Body of pancreas (tissue), 4 donors: ENCODE data around the gene ANKRD66. TPM values are rescaled to one million over a fixed set of nuclear protein-coding genes. Genes with fewer than 3 reads are reported as not detected.

ENCODE experiments used
- ATAC-seq: fragments of 150-250 bp; one replicate; pipeline ENCODE4 v1.9.1; 2016
- DNase-seq, 4 donors: peaks; one replicate each; pipeline ENCODE4 v3.0.0-alpha.2; 2019
- H3K27ac ChIP-seq, 4 donors: fragments of 200-600 bp; sonication (generic); 1 replicate in 3 of 4; 2 replicates in 1 of 4; pipeline versions ENCODE4 v1.5.1 to v1.6.1; 2016 to 2019; ENCODE audit warnings: mild to moderate bottlenecking in 1 of 4, mixed read lengths in 1 of 4, moderate library complexity in 1 of 4
- H3K27me3 ChIP-seq, 2 donors: fragments of 200-600 bp; sonication (generic); one replicate each; pipeline ENCODE4 v1.6.0; 2016; ENCODE audit warnings: mild to moderate bottlenecking in 1 of 2
- H3K36me3 ChIP-seq, 2 donors: fragments of 200-600 bp; sonication (generic); replicated peaks in 1 of 2; 2 replicates each; pipeline ENCODE4 v1.5.1; 2016; ENCODE audit warnings: low read depth in 2 of 2; ENCODE audit not compliant: insufficient read depth in 1 of 2
- H3K4me1 ChIP-seq: fragments of 200-600 bp; sonication (generic); one replicate; pipeline ENCODE4 v1.6.0; 2016
- H3K4me3 ChIP-seq, 2 donors: fragments of 200-600 bp; sonication (generic); 1 replicate in 1 of 2; 2 replicates in 1 of 2; pipeline ENCODE4 v1.5.1; 2016 to 2019
- H3K9me3 ChIP-seq, 3 donors: fragments of 200-600 bp; sonication (generic); 1 replicate in 2 of 3; 2 replicates in 1 of 3; pipeline ENCODE4 v1.5.1; 2016
- POLR2A ChIP-seq, 3 donors: fragments of 450-650 bp; IDR thresholded peaks; one replicate each; pipeline ENCODE4 v1.6.1; 2016; ENCODE audit warnings: antibody characterized with exemption in 3 of 3, mild to moderate bottlenecking in 2 of 3
- WGBS, 2 donors: methylation state at CpG; one replicate each; pipeline ENCODE4 v1.1.5; 2017; 5-methylcytosine and 5-hydroxymethylcytosine counted together
- intact Hi-C: fragments of 100-400 bp; cut with DNase I; formaldehyde crosslinking; loops from one replicate; pipeline ENCODE4 v1.15.1; 2023
- total RNA-seq, 2 donors: library from RNA; depleted of rRNA; stranded (reverse); fragments of >200 nt; gene quantifications; one replicate each; pipeline ENCODE4 v1.1.0, GENCODE V29; 2016
- TF ChIP-seq, protein P1 (sequence below), 7 experiments: fragments of 450-650 bp in 4 of 7; fragments of 200-600 bp in 3 of 7; sonication (generic) in 3 of 7; IDR thresholded peaks; one replicate each; pipeline ENCODE4 v1.5.1; 2016 to 2019; ENCODE audit warnings: antibody characterized with exemption in 7 of 7

Gene ANKRD66
- total RNA-seq, 2 donors from 2014 or later, result not detected

DNA sequence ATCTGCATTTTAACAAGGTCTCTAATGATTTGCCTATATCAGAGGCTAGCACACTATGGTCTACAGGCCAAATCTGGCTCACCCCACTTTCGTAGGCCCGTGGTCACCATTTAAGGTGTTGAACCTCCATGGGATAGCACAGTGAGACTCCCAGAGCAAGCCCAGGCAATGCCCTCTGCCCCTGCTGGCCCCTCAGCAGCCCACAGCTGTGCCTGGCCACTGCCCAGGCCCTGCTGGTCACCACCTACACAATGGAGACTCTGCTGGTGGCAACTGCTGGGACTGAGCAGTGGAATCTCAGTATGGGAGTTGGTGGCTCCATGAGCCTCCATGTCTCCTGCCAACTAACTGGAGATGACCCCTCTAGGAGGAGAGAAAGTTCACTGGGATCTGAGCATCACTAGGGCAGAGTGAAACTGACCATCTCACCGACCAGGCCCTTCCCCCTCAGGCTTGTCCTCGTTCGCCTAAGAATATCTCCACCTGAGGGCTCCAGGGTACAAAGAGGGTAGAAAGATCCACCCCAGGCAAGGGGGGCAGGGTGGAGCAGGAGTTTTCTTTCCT lies 2.3 kb downstream of the ANKRD66 start:
- TF ChIP-seq POLR2A (IDR thresholded peaks at IDR 0.05), result no peak
- TF ChIP-seq, protein P1, sequence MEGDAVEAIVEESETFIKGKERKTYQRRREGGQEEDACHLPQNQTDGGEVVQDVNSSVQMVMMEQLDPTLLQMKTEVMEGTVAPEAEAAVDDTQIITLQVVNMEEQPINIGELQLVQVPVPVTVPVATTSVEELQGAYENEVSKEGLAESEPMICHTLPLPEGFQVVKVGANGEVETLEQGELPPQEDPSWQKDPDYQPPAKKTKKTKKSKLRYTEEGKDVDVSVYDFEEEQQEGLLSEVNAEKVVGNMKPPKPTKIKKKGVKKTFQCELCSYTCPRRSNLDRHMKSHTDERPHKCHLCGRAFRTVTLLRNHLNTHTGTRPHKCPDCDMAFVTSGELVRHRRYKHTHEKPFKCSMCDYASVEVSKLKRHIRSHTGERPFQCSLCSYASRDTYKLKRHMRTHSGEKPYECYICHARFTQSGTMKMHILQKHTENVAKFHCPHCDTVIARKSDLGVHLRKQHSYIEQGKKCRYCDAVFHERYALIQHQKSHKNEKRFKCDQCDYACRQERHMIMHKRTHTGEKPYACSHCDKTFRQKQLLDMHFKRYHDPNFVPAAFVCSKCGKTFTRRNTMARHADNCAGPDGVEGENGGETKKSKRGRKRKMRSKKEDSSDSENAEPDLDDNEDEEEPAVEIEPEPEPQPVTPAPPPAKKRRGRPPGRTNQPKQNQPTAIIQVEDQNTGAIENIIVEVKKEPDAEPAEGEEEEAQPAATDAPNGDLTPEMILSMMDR (IDR thresholded peaks at IDR 0.05), result no peak
- Histone ChIP-seq H3K4me3 (no peak overlapping the region), H3K9me3 (no peaks in the 10 kb centered on the region), H3K36me3 (no peaks in the 10 kb centered on the region), H3K27me3 (no peaks in the 10 kb centered on the region), H3K4me1 (no peaks in the 10 kb centered on the region), H3K27ac (no peak overlapping the region)
- intact Hi-C loops, result no loop called here
- DNase-seq (no peak), ATAC-seq (no peak)
- WGBS, 2 donors, result 89 to 94% methylated on average over 5 of the region's 5 CpGs

DNA sequence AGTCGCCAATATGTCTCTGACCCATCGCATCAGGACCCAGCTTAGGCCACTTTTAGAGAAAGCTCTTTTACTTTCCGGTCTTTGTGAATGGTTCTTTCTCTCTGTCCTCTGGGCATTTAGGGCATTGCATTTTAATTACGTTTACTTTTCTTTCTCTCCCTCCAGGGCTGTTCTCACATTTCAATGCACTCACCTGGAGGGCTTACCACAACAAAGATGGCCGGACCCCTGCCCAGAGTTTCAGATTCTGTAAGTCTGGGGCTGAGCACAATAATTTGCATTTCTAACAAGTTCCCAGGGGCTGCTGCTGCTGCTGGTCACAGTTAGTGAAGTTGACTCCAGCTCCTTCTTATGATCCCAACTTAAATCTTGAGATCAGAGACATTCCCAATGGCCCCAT lies 3.0 kb downstream of the ANKRD66 start:
- TF ChIP-seq, protein P1 (IDR thresholded peaks at IDR 0.05), result no peak
- intact Hi-C loops, result no loop called here
- WGBS, 2 donors, result 74 to 82% methylated on average over 5 of the region's 5 CpGs
- Histone ChIP-seq H3K27ac (no peak overlapping the region), H3K4me1 (no peaks in the 10 kb centered on the region), H3K36me3 (no peaks in the 10 kb centered on the region), H3K9me3 (no peaks in the 10 kb centered on the region), H3K27me3 (no peaks in the 10 kb centered on the region), H3K4me3 (no peak overlapping the region)
- ATAC-seq, result no peak
- no peak for DNase-seq

DNA sequence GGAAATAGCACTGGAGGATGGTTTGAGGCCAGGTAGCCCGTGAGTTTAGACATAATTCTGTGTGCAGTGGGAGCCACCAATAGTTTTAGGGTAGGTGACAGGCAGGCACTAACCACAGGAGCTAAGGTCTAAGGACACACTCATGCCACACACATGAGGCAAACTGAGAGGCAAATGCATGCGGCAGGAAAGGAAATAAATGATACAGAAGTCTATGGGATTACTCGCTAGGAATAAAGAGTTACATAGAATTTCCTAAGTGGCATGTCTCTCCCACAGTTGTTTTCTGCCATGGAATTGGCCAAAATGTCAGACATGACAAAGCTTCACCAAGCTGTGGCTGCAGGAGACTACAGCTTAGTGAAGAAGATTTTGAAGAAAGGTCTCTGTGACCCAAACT lies 4.9 kb downstream of the ANKRD66 start:
- Histone ChIP-seq H3K9me3 (no peaks in the 10 kb centered on the region), H3K4me1 (no peaks in the 10 kb centered on the region), H3K36me3 (no peaks in the 10 kb centered on the region), H3K4me3 (no peak overlapping the region), H3K27me3 (no peaks in the 10 kb centered on the region), H3K27ac (no peak overlapping the region)
- intact Hi-C loops, result no loop called here
- WGBS, 2 donors, result 75 to 83% methylated on average over 3 of the region's 3 CpGs
- ATAC-seq, result no peak
- TF ChIP-seq POLR2A (IDR thresholded peaks at IDR 0.05), result no peak
- DNase-seq, result no peak

DNA sequence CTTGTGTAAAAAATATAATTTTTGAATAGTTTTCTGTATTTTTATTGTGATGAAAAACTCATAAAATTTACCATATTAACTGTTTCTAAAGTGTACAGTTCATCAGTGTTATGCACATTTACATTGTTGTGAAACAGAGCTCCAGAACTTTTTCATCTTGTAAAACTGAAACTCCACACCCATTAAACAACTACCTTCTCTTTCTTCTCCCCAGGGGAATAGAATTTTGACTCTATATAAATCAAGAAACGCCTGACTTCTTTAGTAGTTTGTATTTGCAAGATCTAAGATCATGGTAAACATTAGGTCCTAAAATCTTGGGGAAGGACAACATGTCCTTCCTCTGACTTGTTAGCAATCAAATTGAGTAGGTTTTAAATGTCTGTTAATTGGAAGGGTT lies 9.1 kb downstream of the ANKRD66 start:
- ATAC-seq, result no peak
- Histone ChIP-seq H3K9me3 (no peaks in the 10 kb centered on the region), H3K36me3 (no peaks in the 10 kb centered on the region), H3K27me3 (no peaks in the 10 kb centered on the region), H3K4me3 (no peak overlapping the region), H3K27ac (no peak overlapping the region), H3K4me1 (no peaks in the 10 kb centered on the region)
- TF ChIP-seq, protein P1 (IDR thresholded peaks at IDR 0.05), result no peak
- no peak for TF ChIP-seq POLR2A (IDR thresholded peaks at IDR 0.05)
- intact Hi-C loops, result no loop called here
- 24 to 41% methylated on average over 1 of the region's 1 CpG for WGBS, 2 donors
- no peak for DNase-seq

DNA sequence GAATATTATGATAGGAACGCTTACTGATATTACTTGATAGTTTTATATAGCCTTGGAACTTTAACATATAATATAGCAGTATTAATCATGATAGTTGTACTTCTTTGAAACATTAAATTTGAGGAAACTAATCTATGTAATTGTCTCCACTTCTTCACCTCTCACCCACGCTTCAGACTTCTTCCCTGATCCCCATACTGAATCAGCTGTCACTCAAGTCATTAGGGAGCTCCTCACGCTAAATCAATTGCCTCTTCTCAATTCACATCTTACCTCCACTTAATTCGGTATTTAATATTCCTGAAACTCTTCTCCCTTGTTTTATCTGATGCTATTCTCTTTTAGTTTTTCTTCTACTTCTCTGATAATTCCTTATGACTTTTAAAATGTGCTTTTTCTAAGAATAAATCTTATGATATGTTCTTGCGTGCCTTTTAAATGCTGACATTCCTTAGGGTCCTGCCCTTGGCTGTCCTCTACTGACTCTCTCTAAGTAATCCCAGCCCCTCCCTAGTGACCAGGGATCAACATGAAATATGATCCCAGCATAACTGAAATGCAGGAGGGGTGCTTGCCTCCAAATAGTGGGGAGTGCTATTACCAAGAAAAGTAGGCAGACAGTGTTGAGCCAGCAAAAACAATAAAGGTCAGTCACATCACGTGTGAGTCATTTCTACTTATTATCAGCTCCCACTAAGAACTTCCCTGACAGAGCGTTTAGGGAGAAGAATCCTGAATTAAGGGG lies 9.9 kb downstream of the ANKRD66 start:
- ATAC-seq, result no peak
- no peak for DNase-seq

More for the DNA sequence above, 9.9 kb downstream of the ANKRD66 start:
- H3K27me3 ChIP-seq, result no peaks in the 10 kb centered on the region
- intact Hi-C loops, result no loop called here
- H3K9me3 ChIP-seq, result no peaks in the 10 kb centered on the region
- H3K4me3 ChIP-seq, result no peak overlapping the region
- 66% methylated on average over 7 of the region's 7 CpGs for WGBS, 2 donors
- no peaks in the 10 kb centered on the region for H3K4me1 ChIP-seq
- no peak overlapping the region for H3K27ac ChIP-seq
- no peaks in the 10 kb centered on the region for H3K36me3 ChIP-seq
- TF ChIP-seq, protein P1 (IDR thresholded peaks at IDR 0.05), result no peak
- TF ChIP-seq POLR2A (IDR thresholded peaks at IDR 0.05), result no peak
